Measurements from ENCODE around the gene SCUBE1.

- TF ChIP-seq POLR2AphosphoS5 (IDR thresholded peaks at IDR 0.05): no peak
- no peak for TF ChIP-seq CTCF (IDR thresholded peaks at IDR 0.05)
- TF ChIP-seq POLR2A (IDR thresholded peaks at IDR 0.05): no peak
These were observed 54.3 kb downstream of the SCUBE1 start for GRCh38 chr22:43288807-43289420.
